Astrocyte (in vitro differentiated cells and primary cell): ENCODE data around the gene SARDH. TPM values are rescaled to one million over a fixed set of nuclear protein-coding genes. Genes with fewer than 3 reads are reported as not detected.

Experiments used
- DNase-seq: peaks from one replicate; pipeline ENCODE4 v3.0.0-alpha.2; 2010; ENCODE audit warnings: low read depth
- FAIRE-seq: peaks from 2 replicates; lab custom pipeline; 2011; peaks lifted over from hg19 to GRCh38; lab: Jason Lieb, UNC
- H2AFZ ChIP-seq: 2 replicates; pipeline ENCODE4 v1.6.0; 2012; ENCODE audit warnings: low read depth, low read length, inconsistent platforms
- H3K27ac ChIP-seq: 2 replicates; pipeline ENCODE4 v1.5.1; 2011; ENCODE audit warnings: low read depth, low read length, inconsistent platforms
- H3K27me3 ChIP-seq: 2 replicates; pipeline ENCODE4 v1.6.0; 2011; ENCODE audit warnings: low read length, inconsistent platforms; ENCODE audit not compliant: insufficient read depth
- H3K36me3 ChIP-seq: 2 replicates; pipeline ENCODE4 v1.5.1; 2011; ENCODE audit warnings: low read length, inconsistent platforms; ENCODE audit not compliant: insufficient read depth
- H3K4me1 ChIP-seq: 2 replicates; pipeline ENCODE4 v1.5.1; 2011; ENCODE audit warnings: low read length, inconsistent platforms; ENCODE audit not compliant: insufficient read depth
- H3K4me2 ChIP-seq: 2 replicates; pipeline ENCODE4 v1.6.0; 2012; ENCODE audit warnings: low read length, inconsistent platforms
- H3K4me3 ChIP-seq: 2 replicates; pipeline ENCODE4 v1.5.1; 2011; ENCODE audit warnings: low read depth, mild to moderate bottlenecking, low read length, inconsistent platforms; ENCODE audit not compliant: insufficient read depth
- H3K79me2 ChIP-seq: 2 replicates; pipeline ENCODE4 v1.6.0; 2012; ENCODE audit warnings: mild to moderate bottlenecking, low read length, inconsistent platforms; ENCODE audit not compliant: insufficient read depth
- H3K9ac ChIP-seq: 2 replicates; pipeline ENCODE4 v1.6.0; 2012; ENCODE audit warnings: mild to moderate bottlenecking, low read length, inconsistent platforms
- H3K9me3 ChIP-seq: 2 replicates; pipeline ENCODE4 v1.5.1; 2012; ENCODE audit warnings: low read depth, mild to moderate bottlenecking, low read length, inconsistent platforms; ENCODE audit not compliant: insufficient read depth
- H4K20me1 ChIP-seq: 2 replicates; pipeline ENCODE4 v1.6.0; 2012; ENCODE audit warnings: low read length, inconsistent platforms; ENCODE audit not compliant: insufficient read depth
- H3K27ac Mint-ChIP-seq: one replicate; pipeline ENCODE4 v1.8.0; 2021; ENCODE audit warnings: mild to moderate bottlenecking, mixed read lengths; ENCODE audit not compliant: unreplicated experiment
- H3K27me3 Mint-ChIP-seq: one replicate; pipeline ENCODE4 v1.8.0; 2021; ENCODE audit warnings: low read depth, mixed read lengths; ENCODE audit not compliant: unreplicated experiment
- H3K36me3 Mint-ChIP-seq: one replicate; pipeline ENCODE4 v1.8.0; 2021; ENCODE audit warnings: low read depth, mixed read lengths; ENCODE audit not compliant: unreplicated experiment
- H3K4me1 Mint-ChIP-seq: one replicate; pipeline ENCODE4 v1.8.0; 2021; ENCODE audit warnings: low read depth, mixed read lengths; ENCODE audit not compliant: unreplicated experiment
- H3K4me3 Mint-ChIP-seq: one replicate; pipeline ENCODE4 v1.8.0; 2021; ENCODE audit warnings: mild to moderate bottlenecking, moderate library complexity, mixed read lengths; ENCODE audit not compliant: unreplicated experiment
- H3K9me3 Mint-ChIP-seq: one replicate; pipeline ENCODE4 v1.8.0; 2021; ENCODE audit warnings: mild to moderate bottlenecking, mixed read lengths; ENCODE audit not compliant: unreplicated experiment
- EZH2 ChIP-seq: IDR thresholded peaks from 2 replicates; pipeline ENCODE4 v1.6.1; 2012; ENCODE audit warnings: mild to moderate bottlenecking, low read length, inconsistent platforms; ENCODE audit not compliant: insufficient read depth
- total RNA-seq: library from RNA; stranded (reverse); gene quantifications from 2 replicates; pipeline ENCODE4 v1.2.1, GENCODE V29; 2021
- TF ChIP-seq, protein P1 (sequence below): IDR thresholded peaks from 2 replicates; pipeline ENCODE4 v1.5.1; 2011; ENCODE audit warnings: low read depth, mild to moderate bottlenecking, inconsistent platforms, low read length, moderate library complexity; ENCODE audit not compliant: insufficient read depth

SARDH gene
- total RNA-seq, 1 donor from 2014 or later, result 2.8 TPM

DNA sequence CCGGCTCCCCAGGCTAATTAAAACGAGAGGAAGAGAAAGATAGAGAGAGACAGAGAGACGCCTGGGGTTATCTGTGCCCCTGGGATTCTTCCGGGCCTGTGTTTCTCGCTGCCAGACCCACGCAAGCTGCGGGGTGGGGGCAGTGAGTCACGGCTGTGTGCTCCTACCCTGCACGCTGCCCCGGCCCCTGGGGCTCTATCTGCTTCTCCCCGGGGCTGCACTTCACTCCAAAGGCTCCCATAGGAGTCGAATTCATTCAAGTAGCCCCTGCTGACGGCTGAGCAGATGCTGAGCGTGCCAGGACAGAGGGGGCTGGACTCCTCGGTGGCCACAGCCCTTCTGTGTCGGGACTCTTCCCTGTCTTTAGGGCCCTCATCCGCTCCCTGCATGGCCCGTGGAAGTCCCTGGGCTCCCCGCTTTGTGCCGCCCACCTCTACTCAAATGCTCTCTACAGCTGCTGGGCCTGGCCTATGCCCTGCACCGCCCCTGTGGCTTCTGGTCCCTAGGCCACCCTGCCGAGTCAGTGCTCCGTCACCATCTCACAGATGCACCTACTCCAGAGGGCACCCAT is 22.8 kb downstream of the SARDH start:
- H3K36me3 Mint-ChIP-seq, result peaks cover 1% of the 10 kb centered on the region
- H3K4me3 Mint-ChIP-seq, result no peak overlapping the region
- no peaks in the 10 kb centered on the region for H3K27me3 ChIP-seq
- H3K36me3 ChIP-seq, result no peaks in the 10 kb centered on the region
- no peak for TF ChIP-seq EZH2
- TF ChIP-seq, protein P1, sequence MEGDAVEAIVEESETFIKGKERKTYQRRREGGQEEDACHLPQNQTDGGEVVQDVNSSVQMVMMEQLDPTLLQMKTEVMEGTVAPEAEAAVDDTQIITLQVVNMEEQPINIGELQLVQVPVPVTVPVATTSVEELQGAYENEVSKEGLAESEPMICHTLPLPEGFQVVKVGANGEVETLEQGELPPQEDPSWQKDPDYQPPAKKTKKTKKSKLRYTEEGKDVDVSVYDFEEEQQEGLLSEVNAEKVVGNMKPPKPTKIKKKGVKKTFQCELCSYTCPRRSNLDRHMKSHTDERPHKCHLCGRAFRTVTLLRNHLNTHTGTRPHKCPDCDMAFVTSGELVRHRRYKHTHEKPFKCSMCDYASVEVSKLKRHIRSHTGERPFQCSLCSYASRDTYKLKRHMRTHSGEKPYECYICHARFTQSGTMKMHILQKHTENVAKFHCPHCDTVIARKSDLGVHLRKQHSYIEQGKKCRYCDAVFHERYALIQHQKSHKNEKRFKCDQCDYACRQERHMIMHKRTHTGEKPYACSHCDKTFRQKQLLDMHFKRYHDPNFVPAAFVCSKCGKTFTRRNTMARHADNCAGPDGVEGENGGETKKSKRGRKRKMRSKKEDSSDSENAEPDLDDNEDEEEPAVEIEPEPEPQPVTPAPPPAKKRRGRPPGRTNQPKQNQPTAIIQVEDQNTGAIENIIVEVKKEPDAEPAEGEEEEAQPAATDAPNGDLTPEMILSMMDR, result no peak
- no peaks in the 10 kb centered on the region for H3K79me2 ChIP-seq
- H3K9ac ChIP-seq, result peak overlapping the region; percentile 70
- H3K4me3 ChIP-seq, result no peak overlapping the region
- H2AFZ ChIP-seq, result peak overlapping the region; percentile 39
- peaks cover 32% of the 10 kb centered on the region for H3K4me1 Mint-ChIP-seq
- H3K27ac ChIP-seq, result peak overlapping the region; percentile 79
- peaks cover 3% of the 10 kb centered on the region for H3K9me3 Mint-ChIP-seq
- H3K9me3 ChIP-seq, result no peaks in the 10 kb centered on the region
- H3K27me3 Mint-ChIP-seq, result peaks cover 15% of the 10 kb centered on the region
- peak overlapping the region; percentile 74 for H3K4me2 ChIP-seq
- no peak for FAIRE-seq
- DNase-seq, result peak; percentile 34
- no peaks in the 10 kb centered on the region for H4K20me1 ChIP-seq
- peaks cover 48% of the 10 kb centered on the region for H3K4me1 ChIP-seq
- peak overlapping the region; percentile 83 for H3K27ac Mint-ChIP-seq

DNA sequence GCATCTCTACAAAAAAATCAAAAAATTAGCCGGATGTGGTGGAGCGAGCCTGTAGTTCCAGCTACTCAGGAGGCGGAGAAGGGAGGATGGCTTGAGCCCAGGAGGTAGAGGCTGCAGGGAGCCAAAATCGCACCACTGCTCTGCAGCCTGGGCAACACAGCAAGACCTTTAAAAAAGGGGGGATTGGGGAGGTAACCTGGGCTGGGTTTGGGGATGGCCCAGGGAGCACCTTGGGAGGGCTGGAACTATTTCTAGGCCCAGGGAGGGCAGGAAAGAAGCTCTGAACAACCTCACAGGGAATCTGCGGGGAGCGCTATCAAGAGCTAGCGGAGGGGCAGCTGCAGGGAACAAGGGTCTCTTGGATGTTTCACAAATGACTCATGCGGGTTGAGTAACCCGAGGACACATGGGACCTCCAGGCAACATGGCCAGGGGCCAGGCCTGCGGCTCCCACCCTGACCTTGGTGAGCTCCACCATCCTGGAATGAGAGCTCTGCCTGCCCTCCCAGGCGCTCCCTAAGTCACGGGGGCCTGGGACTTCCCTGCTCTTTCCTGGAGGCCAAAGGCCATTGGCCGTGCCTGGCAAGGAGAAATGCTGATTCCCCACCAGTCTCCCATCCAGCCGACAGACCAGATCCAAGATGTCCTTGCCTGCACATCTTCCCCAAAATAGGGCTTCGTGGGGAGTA is 23.4 kb downstream of the SARDH start:
- no peak overlapping the region for H3K4me3 ChIP-seq
- peaks cover 48% of the 10 kb centered on the region for H3K4me1 ChIP-seq
- H3K9me3 ChIP-seq, result no peaks in the 10 kb centered on the region
- peaks cover 15% of the 10 kb centered on the region for H3K27me3 Mint-ChIP-seq
- no peaks in the 10 kb centered on the region for H4K20me1 ChIP-seq
- no peaks in the 10 kb centered on the region for H3K36me3 ChIP-seq
- no peaks in the 10 kb centered on the region for H3K9me3 Mint-ChIP-seq
- H2AFZ ChIP-seq, result peak overlapping the region; percentile 39
- no peak for TF ChIP-seq EZH2
- TF ChIP-seq, protein P1, result no peak
- H3K36me3 Mint-ChIP-seq, result peaks cover 1% of the 10 kb centered on the region
- peak overlapping the region; percentile 79 for H3K27ac ChIP-seq
- no peaks in the 10 kb centered on the region for H3K27me3 ChIP-seq
- peak overlapping the region; percentile 50 for H3K27ac Mint-ChIP-seq
- H3K9ac ChIP-seq, result peak overlapping the region; percentile 70
- H3K4me2 ChIP-seq, result peak overlapping the region; percentile 74
- no peak overlapping the region for H3K4me3 Mint-ChIP-seq
- no peak for FAIRE-seq
- peak; percentile 74 for DNase-seq
- peaks cover 32% of the 10 kb centered on the region for H3K4me1 Mint-ChIP-seq
- no peaks in the 10 kb centered on the region for H3K79me2 ChIP-seq
